ENCODE data around the gene SLC9A9. TPM values are rescaled to one million over a fixed set of nuclear protein-coding genes. Genes with fewer than 3 reads are reported as not detected.

Gene SLC9A9
- total and polyA plus RNA-seq, 9 of the 15 experiments (the other 6 are each of a cell fraction or from before 2014, with no cell fraction given): 0.03 to 0.13 TPM; not detected in 7

DNA sequence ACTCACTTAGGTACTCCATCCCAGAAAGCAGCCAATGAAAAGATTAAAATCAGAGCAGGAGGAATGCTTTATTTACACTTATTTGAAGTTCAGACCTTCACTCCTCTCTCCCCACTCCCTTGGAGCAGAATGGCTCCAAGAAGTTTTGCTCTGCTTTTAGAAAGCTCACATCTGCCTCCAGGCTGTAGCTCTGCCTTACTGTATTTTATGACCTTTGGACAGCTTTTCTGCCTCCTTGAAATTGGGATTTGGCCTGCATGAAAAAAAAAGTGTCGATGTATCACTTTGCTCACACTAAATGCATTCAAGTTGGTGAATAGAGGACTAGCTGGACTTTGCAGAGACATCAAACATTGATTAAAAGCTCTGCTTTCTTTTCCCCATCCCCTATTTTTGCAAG lies 95.3 kb downstream of the SLC9A9 start:
- Histone ChIP-seq H3K4me1 (replicated peaks in 1 of 2; ENCODE audit: control insufficient read depth in 2 of 2, insufficient read depth in 2 of 2, low read length in 2 of 2) (no peaks in the 10 kb centered on the region), H3K9ac (ENCODE audit: insufficient read depth in 1 of 2, low read depth in 2 of 2, low read length in 2 of 2) (no peak overlapping the region), H3K27ac (ENCODE audit: extremely low read depth, low read depth, low read length) (no peak overlapping the region), H3K4me3 (no peak overlapping the region), H3K36me3 (ENCODE audit: control insufficient read depth, insufficient read depth, low read length) (no peaks in the 10 kb centered on the region), H3K9me3 (replicated peaks; ENCODE audit: control insufficient read depth, insufficient read depth, low read depth, low read length) (no peaks in the 10 kb centered on the region), H3K4me2 (ENCODE audit: insufficient read depth, low read length) (no peak overlapping the region), H3K79me2 (ENCODE audit: control insufficient read depth, insufficient read depth, low read length) (no peaks in the 10 kb centered on the region), H3K27me3 (ENCODE audit: control insufficient read depth in 2 of 2, insufficient read depth in 2 of 2, low read length in 2 of 2) (peaks cover 2 to 19% of the 10 kb centered on the region in 2 experiments; a peak in 3 of 5 replicates), H3K9me1 (ENCODE audit: control insufficient read depth, insufficient read depth, low read length) (no peaks in the 10 kb centered on the region), H2AFZ (ENCODE audit: low read depth, low read length) (no peak overlapping the region), H4K20me1 (replicated peaks; ENCODE audit: control insufficient read depth, insufficient read depth, low read length) (no peaks in the 10 kb centered on the region)
- FAIRE-seq (no peak), DNase-seq (ENCODE audit: extremely low read depth in 1 of 4, low spot score in 3 of 4) (no peak), ATAC-seq (no peak)
- BruUV-seq (replicated peaks): no TSS peak
- intact Hi-C loops (cut with micrococcal nuclease): no loop called here
- in situ Hi-C loops (cut with MboI): no loop called here
- CTCF ChIA-PET (ENCODE audit: low intra/inter-chr PET ratio): no interaction called here
- WGBS (ENCODE audit: insufficient coverage, low coverage, missing lambda C conversion rate): 0% methylated on average over 1 of the region's 1 CpG
- POLR2A ChIA-PET: interaction anchor here (0.7 kb wide), 1 partner anchor 10 kb away, joined by 3 read pairs; no protein-coding TSS in a partner anchor
- no peak for TF ChIP-seq FOXJ2 (tag; IDR thresholded peaks at IDR 0.05)
- no peak for TF ChIP-seq MTA2 (IDR thresholded peaks at IDR 0.05; ENCODE audit: low read depth)
- TF ChIP-seq ETV5 (CRISPR knock-in tag; IDR thresholded peaks at IDR 0.05; ENCODE audit: low read depth): no peak
- TF ChIP-seq RCOR1 (IDR thresholded peaks at IDR 0.05; ENCODE audit: borderline replicate concordance in 1 of 2, low read depth in 2 of 2, low read length in 2 of 2): no peak

DNA sequence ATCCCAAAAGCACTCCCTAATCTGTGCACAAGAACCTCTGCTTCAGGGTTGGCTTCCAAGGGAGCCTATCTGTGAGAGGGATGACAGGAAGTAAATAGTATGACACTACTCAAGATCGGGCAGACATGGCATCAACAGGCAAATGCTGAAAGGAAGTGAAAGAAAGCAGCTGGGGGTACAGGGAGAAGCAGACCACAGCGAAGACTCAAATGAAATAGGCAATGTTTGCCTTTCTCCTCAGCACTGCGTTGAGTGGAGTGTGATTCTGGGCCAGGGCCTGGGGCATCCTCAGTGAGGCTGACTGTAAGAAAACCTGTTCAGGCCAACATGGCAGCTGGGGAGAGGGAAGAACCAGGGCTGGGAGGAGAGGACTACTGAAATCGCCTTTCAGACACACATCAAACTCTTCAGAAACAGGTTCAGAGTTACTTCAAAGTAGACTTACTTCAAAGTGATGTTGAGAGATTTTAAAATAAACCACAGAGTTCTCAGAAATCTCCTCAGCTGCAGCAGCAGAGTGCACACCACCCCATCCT lies 96.6 kb downstream of the SLC9A9 start:
- intact Hi-C loops (cut with micrococcal nuclease): no loop called here
- ChIA-PET POLR2A (no interaction called here), CTCF (ENCODE audit: low intra/inter-chr PET ratio) (no interaction called here)
- Histone ChIP-seq H3K9me3 (replicated peaks; ENCODE audit: control insufficient read depth, insufficient read depth, low read depth, low read length) (no peaks in the 10 kb centered on the region), H3K9me1 (ENCODE audit: control insufficient read depth, insufficient read depth, low read length) (no peaks in the 10 kb centered on the region), H3K4me2 (ENCODE audit: insufficient read depth, low read length) (no peak overlapping the region), H3K4me1 (replicated peaks in 1 of 2; ENCODE audit: control insufficient read depth in 2 of 2, insufficient read depth in 2 of 2, low read length in 2 of 2) (no peaks in the 10 kb centered on the region), H3K4me3 (no peak overlapping the region), H3K9ac (ENCODE audit: insufficient read depth in 1 of 2, low read depth in 2 of 2, low read length in 2 of 2) (no peak overlapping the region), H3K36me3 (ENCODE audit: control insufficient read depth, insufficient read depth, low read length) (no peaks in the 10 kb centered on the region), H2AFZ (ENCODE audit: low read depth, low read length) (no peak overlapping the region), H3K27ac (ENCODE audit: extremely low read depth, low read depth, low read length) (no peak overlapping the region), H3K27me3 (ENCODE audit: control insufficient read depth in 2 of 2, insufficient read depth in 2 of 2, low read length in 2 of 2) (peaks cover 2 to 24% of the 10 kb centered on the region in 2 experiments; a peak in 3 of 5 replicates), H3K79me2 (ENCODE audit: control insufficient read depth, insufficient read depth, low read length) (no peaks in the 10 kb centered on the region), H4K20me1 (replicated peaks; ENCODE audit: control insufficient read depth, insufficient read depth, low read length) (no peaks in the 10 kb centered on the region)
- FAIRE-seq: no peak
- in situ Hi-C loops (cut with MboI): no loop called here
- 0% methylated on average over 4 of the region's 4 CpGs for WGBS (ENCODE audit: insufficient coverage, low coverage, missing lambda C conversion rate)
- DNase-seq (ENCODE audit: extremely low read depth in 1 of 4, low spot score in 3 of 4): no peak
- BruUV-seq (replicated peaks): no TSS peak
- ATAC-seq: no peak
- TF ChIP-seq, protein P1, sequence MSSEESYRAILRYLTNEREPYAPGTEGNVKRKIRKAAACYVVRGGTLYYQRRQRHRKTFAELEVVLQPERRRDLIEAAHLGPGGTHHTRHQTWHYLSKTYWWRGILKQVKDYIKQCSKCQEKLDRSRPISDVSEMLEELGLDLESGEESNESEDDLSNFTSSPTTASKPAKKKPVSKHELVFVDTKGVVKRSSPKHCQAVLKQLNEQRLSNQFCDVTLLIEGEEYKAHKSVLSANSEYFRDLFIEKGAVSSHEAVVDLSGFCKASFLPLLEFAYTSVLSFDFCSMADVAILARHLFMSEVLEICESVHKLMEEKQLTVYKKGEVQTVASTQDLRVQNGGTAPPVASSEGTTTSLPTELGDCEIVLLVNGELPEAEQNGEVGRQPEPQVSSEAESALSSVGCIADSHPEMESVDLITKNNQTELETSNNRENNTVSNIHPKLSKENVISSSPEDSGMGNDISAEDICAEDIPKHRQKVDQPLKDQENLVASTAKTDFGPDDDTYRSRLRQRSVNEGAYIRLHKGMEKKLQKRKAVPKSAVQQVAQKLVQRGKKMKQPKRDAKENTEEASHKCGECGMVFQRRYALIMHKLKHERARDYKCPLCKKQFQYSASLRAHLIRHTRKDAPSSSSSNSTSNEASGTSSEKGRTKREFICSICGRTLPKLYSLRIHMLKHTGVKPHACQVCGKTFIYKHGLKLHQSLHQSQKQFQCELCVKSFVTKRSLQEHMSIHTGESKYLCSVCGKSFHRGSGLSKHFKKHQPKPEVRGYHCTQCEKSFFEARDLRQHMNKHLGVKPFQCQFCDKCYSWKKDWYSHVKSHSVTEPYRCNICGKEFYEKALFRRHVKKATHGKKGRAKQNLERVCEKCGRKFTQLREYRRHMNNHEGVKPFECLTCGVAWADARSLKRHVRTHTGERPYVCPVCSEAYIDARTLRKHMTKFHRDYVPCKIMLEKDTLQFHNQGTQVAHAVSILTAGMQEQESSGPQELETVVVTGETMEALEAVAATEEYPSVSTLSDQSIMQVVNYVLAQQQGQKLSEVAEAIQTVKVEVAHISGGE (CRISPR knock-in tag; IDR thresholded peaks at IDR 0.05): no peak
- TF ChIP-seq, protein P2, sequence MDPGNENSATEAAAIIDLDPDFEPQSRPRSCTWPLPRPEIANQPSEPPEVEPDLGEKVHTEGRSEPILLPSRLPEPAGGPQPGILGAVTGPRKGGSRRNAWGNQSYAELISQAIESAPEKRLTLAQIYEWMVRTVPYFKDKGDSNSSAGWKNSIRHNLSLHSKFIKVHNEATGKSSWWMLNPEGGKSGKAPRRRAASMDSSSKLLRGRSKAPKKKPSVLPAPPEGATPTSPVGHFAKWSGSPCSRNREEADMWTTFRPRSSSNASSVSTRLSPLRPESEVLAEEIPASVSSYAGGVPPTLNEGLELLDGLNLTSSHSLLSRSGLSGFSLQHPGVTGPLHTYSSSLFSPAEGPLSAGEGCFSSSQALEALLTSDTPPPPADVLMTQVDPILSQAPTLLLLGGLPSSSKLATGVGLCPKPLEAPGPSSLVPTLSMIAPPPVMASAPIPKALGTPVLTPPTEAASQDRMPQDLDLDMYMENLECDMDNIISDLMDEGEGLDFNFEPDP (CRISPR knock-in tag; IDR thresholded peaks at IDR 0.05): no peak
- no peak for TF ChIP-seq KAT7 (CRISPR knock-in tag; IDR thresholded peaks at IDR 0.05; ENCODE audit: borderline replicate concordance)
- TF ChIP-seq NR1H2 (CRISPR knock-in tag; IDR thresholded peaks at IDR 0.05): no peak
